H54 (cell line): Measurements from ENCODE around the gene EIF4EBP3.
"Not testable (repeated sequence)": the region's sequence is repeated elsewhere in the genome, so short reads cannot be mapped to it uniquely, and the experiment has no call there.

Experiments
- DNase-seq: peaks from one replicate; pipeline ENCODE4 v3.0.0; 2011; ENCODE audit warnings: low spot score, mixed read lengths; ENCODE audit not compliant: insufficient read length
- FAIRE-seq: peaks from 3 replicates; lab custom pipeline; 2011; peaks lifted over from hg19 to GRCh38; lab: Jason Lieb, UNC
- POLR2A ChIP-seq: IDR thresholded peaks from 2 replicates; pipeline ENCODE4 v1.6.1; 2011; ENCODE audit warnings: low read depth, mild to moderate bottlenecking, low read length

Gene EIF4EBP3

GRCh38 chr5:140574165-140574564 lies 26.7 kb downstream of the EIF4EBP3 start:
- FAIRE-seq (no peak), DNase-seq (no peak)
- TF ChIP-seq POLR2A = no peak

GRCh38 chr5:140575309-140575708 lies 27.8 kb downstream of the EIF4EBP3 start:
- FAIRE-seq = no peak
- DNase-seq = no peak
- TF ChIP-seq POLR2A = no peak

GRCh38 chr5:140576776-140577201 lies 29.3 kb downstream of the EIF4EBP3 start:
- FAIRE-seq (no peak), DNase-seq (no peak)
- TF ChIP-seq POLR2A = no peak

GRCh38 chr5:140579188-140579747 lies 31.8 kb downstream of the EIF4EBP3 start:
- FAIRE-seq, DNase-seq: not testable (repeated sequence)

GRCh38 chr5:140587495-140587894 lies 40.0 kb downstream of the EIF4EBP3 start:
- no peak for FAIRE-seq
- no peak for DNase-seq
- no peak for TF ChIP-seq POLR2A

GRCh38 chr5:140588311-140589070 lies 41.0 kb downstream of the EIF4EBP3 start:
- no peak for FAIRE-seq
- no peak for DNase-seq
- no peak for TF ChIP-seq POLR2A

GRCh38 chr5:140590861-140591260 lies 43.4 kb downstream of the EIF4EBP3 start:
- no peak for TF ChIP-seq POLR2A
- no peak for FAIRE-seq
- no peak for DNase-seq

- no peak for FAIRE-seq
- peak; percentile 59 for DNase-seq
- TF ChIP-seq POLR2A = no peak
These were observed 44.4 kb downstream of the EIF4EBP3 start for GRCh38 chr5:140591747-140592372.

GRCh38 chr5:140593070-140593469 lies 45.6 kb downstream of the EIF4EBP3 start:
- FAIRE-seq, DNase-seq: not testable (repeated sequence)

- FAIRE-seq = no peak
- no peak for TF ChIP-seq POLR2A
- no peak for DNase-seq
These were observed 46.7 kb downstream of the EIF4EBP3 start for GRCh38 chr5:140594169-140594568.

- no peak for TF ChIP-seq POLR2A
- DNase-seq = no peak
- FAIRE-seq = no peak
These were observed 48.3 kb downstream of the EIF4EBP3 start for GRCh38 chr5:140595538-140596300.

- FAIRE-seq (no peak), DNase-seq (no peak)
- TF ChIP-seq POLR2A = no peak
These were observed 48.9 kb downstream of the EIF4EBP3 start for GRCh38 chr5:140596321-140596741.

GRCh38 chr5:140598836-140599235 lies 51.4 kb downstream of the EIF4EBP3 start:
- FAIRE-seq = no peak
- TF ChIP-seq POLR2A = no peak

More at GRCh38 chr5:140598836-140599235, 51.4 kb downstream of the EIF4EBP3 start:
- DNase-seq = no peak
